Peyer's patch (tissue), 4 donors: ENCODE data around the gene ASCC1. TPM values are rescaled to one million over a fixed set of nuclear protein-coding genes. Genes with fewer than 3 reads are reported as not detected.

Experiments
- DNase-seq, 3 donors: peaks; one replicate each; pipeline ENCODE4 v3.0.0-alpha.2; 2017 to 2019
- H3K27ac ChIP-seq, 4 donors: fragments of 200-600 bp; sonication (generic); one replicate each; pipeline ENCODE4 v1.5.1; 2016 to 2019
- H3K27me3 ChIP-seq, 2 donors: fragments of 200-600 bp; sonication (generic); one replicate each; pipeline ENCODE4 v1.5.1; 2019
- H3K36me3 ChIP-seq, 3 donors: fragments of 200-600 bp; sonication (generic); one replicate each; pipeline ENCODE4 v1.5.1; 2016 to 2019
- H3K4me1 ChIP-seq, 4 donors: fragments of 200-600 bp; sonication (generic); one replicate each; pipeline ENCODE4 v1.5.1; 2016 to 2019
- H3K4me3 ChIP-seq, 4 donors: fragments of 200-600 bp; sonication (generic); 1 replicate in 3 of 4; 2 replicates in 1 of 4; pipeline ENCODE4 v1.5.1; 2016 to 2019; ENCODE audit warnings: mild to moderate bottlenecking in 1 of 4
- H3K9me3 ChIP-seq, 4 donors: fragments of 200-600 bp; sonication (generic); one replicate each; pipeline ENCODE4 v1.5.1; 2016 to 2019; ENCODE audit warnings: mild to moderate bottlenecking in 1 of 4
- POLR2A ChIP-seq, 2 donors: fragments of 450-650 bp; IDR thresholded peaks; one replicate each; pipeline ENCODE4 v1.5.1; 2017; ENCODE audit warnings: antibody characterized with exemption in 2 of 2, mild to moderate bottlenecking in 2 of 2, moderate library complexity in 2 of 2
- total RNA-seq, 4 donors: library from RNA; depleted of rRNA; stranded (reverse); fragments of >200 nt; gene quantifications; one replicate each; pipeline ENCODE4 v1.1.0, GENCODE V29; 2016
- TF ChIP-seq, protein P1 (sequence below), 6 experiments: fragments of 450-650 bp in 4 of 6; fragments of 200-600 bp in 2 of 6; sonication (generic) in 1 of 6; IDR thresholded peaks; one replicate each; pipeline ENCODE4 v1.5.1; 2017 to 2019; ENCODE audit warnings: antibody characterized with exemption in 6 of 6, mild to moderate bottlenecking in 3 of 6, moderate library complexity in 1 of 6

ASCC1 gene
- total RNA-seq, 4 donors from 2014 or later: 9.7 to 48.7 (median 21.5) TPM

GRCh38 chr10:72105710-72106109 lies 110.4 kb downstream of the ASCC1 start:
- Histone ChIP-seq H3K36me3 (peaks cover 0 to 6% (median 0%) of the 10 kb centered on the region in 3 donors), H3K27me3 (no peaks in the 10 kb centered on the region), H3K27ac (no peak overlapping the region), H3K4me3 (no peak overlapping the region), H3K4me1 (peaks cover 0 to 10% (median 2%) of the 10 kb centered on the region in 4 donors), H3K9me3 (no peaks in the 10 kb centered on the region)
- no peak for DNase-seq
- TF ChIP-seq, protein P1, sequence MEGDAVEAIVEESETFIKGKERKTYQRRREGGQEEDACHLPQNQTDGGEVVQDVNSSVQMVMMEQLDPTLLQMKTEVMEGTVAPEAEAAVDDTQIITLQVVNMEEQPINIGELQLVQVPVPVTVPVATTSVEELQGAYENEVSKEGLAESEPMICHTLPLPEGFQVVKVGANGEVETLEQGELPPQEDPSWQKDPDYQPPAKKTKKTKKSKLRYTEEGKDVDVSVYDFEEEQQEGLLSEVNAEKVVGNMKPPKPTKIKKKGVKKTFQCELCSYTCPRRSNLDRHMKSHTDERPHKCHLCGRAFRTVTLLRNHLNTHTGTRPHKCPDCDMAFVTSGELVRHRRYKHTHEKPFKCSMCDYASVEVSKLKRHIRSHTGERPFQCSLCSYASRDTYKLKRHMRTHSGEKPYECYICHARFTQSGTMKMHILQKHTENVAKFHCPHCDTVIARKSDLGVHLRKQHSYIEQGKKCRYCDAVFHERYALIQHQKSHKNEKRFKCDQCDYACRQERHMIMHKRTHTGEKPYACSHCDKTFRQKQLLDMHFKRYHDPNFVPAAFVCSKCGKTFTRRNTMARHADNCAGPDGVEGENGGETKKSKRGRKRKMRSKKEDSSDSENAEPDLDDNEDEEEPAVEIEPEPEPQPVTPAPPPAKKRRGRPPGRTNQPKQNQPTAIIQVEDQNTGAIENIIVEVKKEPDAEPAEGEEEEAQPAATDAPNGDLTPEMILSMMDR (IDR thresholded peaks at IDR 0.05): no peak
- TF ChIP-seq POLR2A (IDR thresholded peaks at IDR 0.05): no peak

DNA sequence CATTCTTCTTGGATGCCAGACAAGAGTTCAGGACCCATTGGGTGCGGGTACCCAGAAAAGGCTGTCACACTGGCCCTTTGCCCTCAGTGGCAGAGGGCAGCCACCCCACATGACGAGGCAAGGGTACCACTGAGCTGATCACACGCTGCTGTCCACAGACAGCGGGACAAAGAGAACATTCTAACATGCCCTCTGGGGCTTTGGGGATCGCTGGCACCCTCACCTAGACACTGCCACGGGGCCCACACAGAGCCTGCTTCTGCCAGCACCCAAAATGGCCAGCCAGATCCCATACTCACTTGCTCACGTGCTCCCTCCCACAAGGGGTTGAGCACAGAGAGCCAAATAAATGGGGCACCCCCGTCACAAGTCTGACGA lies 111.0 kb downstream of the ASCC1 start:
- Histone ChIP-seq H3K4me3 (no peak overlapping the region), H3K27ac (no peak overlapping the region), H3K9me3 (no peaks in the 10 kb centered on the region), H3K27me3 (no peaks in the 10 kb centered on the region), H3K36me3 (peaks cover 0 to 6% (median 0%) of the 10 kb centered on the region in 3 donors), H3K4me1 (peaks cover 0 to 15% (median 2%) of the 10 kb centered on the region in 4 donors)
- no peak for DNase-seq
- no peak for TF ChIP-seq POLR2A (IDR thresholded peaks at IDR 0.05)

GRCh38 chr10:72104472-72105097 lies 111.5 kb downstream of the ASCC1 start:
- Histone ChIP-seq H3K4me3 (no peak overlapping the region), H3K27ac (no peak overlapping the region), H3K9me3 (no peaks in the 10 kb centered on the region), H3K4me1 (peaks cover 0 to 16% (median 2%) of the 10 kb centered on the region in 4 donors), H3K27me3 (no peaks in the 10 kb centered on the region), H3K36me3 (peaks cover 0 to 6% (median 0%) of the 10 kb centered on the region in 3 donors)
- no peak for DNase-seq
- TF ChIP-seq POLR2A (IDR thresholded peaks at IDR 0.05): no peak
- TF ChIP-seq, protein P1 (IDR thresholded peaks at IDR 0.05): no peak

DNA sequence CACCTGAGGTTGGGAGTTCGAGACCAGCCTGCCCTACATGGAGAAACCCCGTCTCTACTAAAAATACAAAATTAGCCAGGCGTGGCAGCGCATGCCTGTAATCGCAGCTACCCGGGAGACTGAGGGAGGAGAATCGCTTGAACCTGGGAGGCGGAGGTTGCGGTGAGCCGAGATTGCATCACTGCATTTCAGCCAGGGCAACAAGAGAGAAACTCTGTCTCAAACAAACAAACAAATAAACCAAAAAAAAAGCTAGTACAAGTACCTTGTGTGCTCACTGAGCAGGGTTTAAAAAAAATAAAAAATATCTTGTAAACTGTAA lies 116.5 kb downstream of the ASCC1 start:
- H3K27ac ChIP-seq: peak overlapping the region in 3 of 4 donors; percentile 30 to 87 (median 81)
- DNase-seq: no peak

GRCh38 chr10:72098836-72099599 lies 117.1 kb downstream of the ASCC1 start:
- H3K27me3 ChIP-seq: no peaks in the 10 kb centered on the region
- no peak overlapping the region for H3K4me3 ChIP-seq
- H3K9me3 ChIP-seq: no peaks in the 10 kb centered on the region
- peaks cover 0 to 25% (median 0%) of the 10 kb centered on the region in 4 donors for H3K4me1 ChIP-seq
- no peak for TF ChIP-seq POLR2A (IDR thresholded peaks at IDR 0.05)
- TF ChIP-seq, protein P1 (IDR thresholded peaks at IDR 0.05): no peak
- peak in 2 of 3 donors; percentile 68 to 69 for DNase-seq
- peak overlapping the region in 3 of 4 donors; percentile 30 to 87 (median 81) for H3K27ac ChIP-seq
- H3K36me3 ChIP-seq: peaks cover 0 to 11% (median 0%) of the 10 kb centered on the region in 3 donors

More for the DNA sequence above, 116.5 kb downstream of the ASCC1 start:
- no peaks in the 10 kb centered on the region for H3K27me3 ChIP-seq
- peaks cover 0 to 25% (median 0%) of the 10 kb centered on the region in 4 donors for H3K4me1 ChIP-seq
- TF ChIP-seq, protein P1 (IDR thresholded peaks at IDR 0.05): no peak
- TF ChIP-seq POLR2A (IDR thresholded peaks at IDR 0.05): no peak
- H3K36me3 ChIP-seq: peaks cover 0 to 11% (median 0%) of the 10 kb centered on the region in 3 donors
- H3K9me3 ChIP-seq: no peaks in the 10 kb centered on the region
- H3K4me3 ChIP-seq: no peak overlapping the region

DNA sequence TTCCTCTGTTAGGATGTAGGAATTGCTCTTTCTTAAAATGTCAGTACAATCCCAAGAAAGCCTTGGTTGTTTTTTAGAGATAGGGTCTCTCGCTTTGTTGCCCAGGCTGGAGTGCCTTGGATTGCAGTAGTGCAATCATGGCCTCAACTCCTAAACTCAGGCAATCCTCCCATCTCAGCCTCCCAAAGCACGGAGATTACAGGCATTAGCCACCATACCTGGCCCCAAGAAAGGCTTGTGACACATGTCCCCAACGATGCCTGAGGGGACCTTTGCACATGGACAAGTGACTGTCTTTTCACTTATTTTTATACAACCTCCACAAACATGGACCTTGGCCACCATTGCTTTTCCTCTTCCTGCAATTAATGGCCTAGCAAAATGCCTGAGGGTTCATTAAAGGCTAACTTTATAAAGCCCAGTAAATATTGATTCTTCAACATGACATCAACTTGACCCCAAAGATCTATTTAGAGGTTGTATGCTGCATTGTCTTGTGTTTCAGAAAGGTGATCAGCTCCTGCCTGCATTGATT lies 117.7 kb downstream of the ASCC1 start:
- peak in 1 of 3 donors; percentile 80 for DNase-seq
- Histone ChIP-seq H3K36me3 (peaks cover 0 to 11% (median 0%) of the 10 kb centered on the region in 3 donors), H3K9me3 (no peaks in the 10 kb centered on the region), H3K27ac (peak overlapping the region in 3 of 4 donors; percentile 30 to 87 (median 81)), H3K4me1 (peaks cover 0 to 25% (median 0%) of the 10 kb centered on the region in 4 donors), H3K4me3 (no peak overlapping the region), H3K27me3 (no peaks in the 10 kb centered on the region)
- TF ChIP-seq POLR2A (IDR thresholded peaks at IDR 0.05): no peak
- TF ChIP-seq, protein P1 (IDR thresholded peaks at IDR 0.05): no peak
